ENCODE data around the gene MCU. TPM values are rescaled to one million over a fixed set of nuclear protein-coding genes. Genes with fewer than 3 reads are reported as not detected.
A peak's percentile ranks its signal among the peaks of the same experiment; 100 is the strongest.
"Not testable (repeated sequence)": the region's sequence is repeated elsewhere in the genome, so short reads cannot be mapped to it uniquely, and the experiment has no call there.

The MCU gene
- polyA plus RNA-seq, 6 donors from 2014 or later: 6.0 to 14.9 (median 10.2) TPM

GRCh38 chr10:72762042-72762441 is 70.1 kb downstream of the MCU start:
- no peaks in the 10 kb centered on the region for H3K27me3 Mint-ChIP-seq
- no peak overlapping the region for H3K27ac Mint-ChIP-seq
- DNase-seq: no peak
- H3K36me3 Mint-ChIP-seq: peaks cover 0 to 10% of the 10 kb centered on the region in 2 donors
- peaks cover 0 to 9% (median 0%) of the 10 kb centered on the region in 7 donors for H3K9me3 Mint-ChIP-seq
- H3K4me3 Mint-ChIP-seq: no peak overlapping the region
- no peak for ATAC-seq (ENCODE audit: low read depth in 2 of 2)
- H3K4me1 Mint-ChIP-seq: peaks cover 0 to 5% (median 0%) of the 10 kb centered on the region in 3 donors

DNA sequence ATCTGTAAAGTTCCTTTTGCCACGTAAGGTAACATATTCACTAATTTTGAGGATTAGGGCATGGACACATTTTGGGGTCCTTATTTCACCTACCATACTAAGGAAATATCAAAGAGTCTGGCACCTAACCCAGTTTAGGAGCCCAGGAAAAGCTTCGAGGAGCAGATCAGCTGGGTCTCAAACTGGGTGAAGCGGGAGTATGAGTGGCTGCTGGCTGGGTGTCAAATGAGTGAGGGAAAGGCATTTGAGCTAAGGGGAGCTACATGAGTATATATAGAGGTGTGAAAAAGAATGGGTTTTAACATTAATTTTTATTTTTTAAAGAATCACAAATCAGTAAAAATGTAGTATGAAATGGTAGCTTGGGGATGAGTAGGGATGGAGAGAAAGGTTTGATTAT is 71.3 kb downstream of the MCU start:
- H3K4me1 Mint-ChIP-seq: peaks cover 0 to 5% (median 0%) of the 10 kb centered on the region in 3 donors
- H3K27ac Mint-ChIP-seq: peak overlapping the region in 2 of 6 donors; percentile 12 to 47
- H3K4me3 Mint-ChIP-seq: no peak overlapping the region
- ATAC-seq (ENCODE audit: low read depth in 2 of 2): no peak
- no peak for DNase-seq
- H3K9me3 Mint-ChIP-seq: peaks cover 0 to 19% (median 6%) of the 10 kb centered on the region in 7 donors
- no peaks in the 10 kb centered on the region for H3K27me3 Mint-ChIP-seq
- H3K36me3 Mint-ChIP-seq: peaks cover 8 to 16% of the 10 kb centered on the region in 2 donors

GRCh38 chr10:72764151-72764550 is 72.2 kb downstream of the MCU start:
- H3K9me3 Mint-ChIP-seq: peaks cover 0 to 22% (median 10%) of the 10 kb centered on the region in 7 donors
- no peak overlapping the region for H3K4me3 Mint-ChIP-seq
- H3K27ac Mint-ChIP-seq: no peak overlapping the region
- H3K4me1 Mint-ChIP-seq: peaks cover 0 to under 1% (median 0%) of the 10 kb centered on the region in 3 donors
- H3K27me3 Mint-ChIP-seq: no peaks in the 10 kb centered on the region
- ATAC-seq (ENCODE audit: low read depth in 2 of 2) (no peak), DNase-seq (no peak)
- peaks cover 11 to 18% of the 10 kb centered on the region in 2 donors for H3K36me3 Mint-ChIP-seq

GRCh38 chr10:72765051-72765745 is 73.3 kb downstream of the MCU start:
- Mint-ChIP-seq H3K4me3 (no peak overlapping the region), H3K36me3 (peaks cover 22 to 28% of the 10 kb centered on the region in 2 donors), H3K27ac (no peak overlapping the region), H3K9me3 (peaks cover 0 to 32% (median 17%) of the 10 kb centered on the region in 7 donors), H3K4me1 (no peaks in the 10 kb centered on the region), H3K27me3 (no peaks in the 10 kb centered on the region)
- no peak for DNase-seq
- no peak for ATAC-seq (ENCODE audit: low read depth in 2 of 2)

DNA sequence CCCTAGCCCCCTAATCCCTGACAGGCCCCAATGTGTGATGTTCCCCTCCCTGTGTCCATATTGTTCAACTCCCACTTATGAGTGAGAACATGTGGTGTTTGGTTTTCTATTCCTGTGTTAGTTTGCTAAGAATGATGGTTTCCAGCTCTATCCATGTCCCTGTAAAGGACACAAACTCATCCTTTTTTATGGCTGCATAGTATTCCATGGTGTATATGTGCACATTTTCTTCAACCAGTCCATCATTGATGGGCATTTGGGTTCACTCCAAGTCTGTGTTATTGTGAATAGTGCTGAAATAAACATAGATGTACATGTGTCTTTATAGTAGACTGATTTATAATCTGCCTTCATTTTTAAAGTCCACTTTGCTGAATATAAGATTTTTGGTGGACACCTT is 79.3 kb downstream of the MCU start:
- H3K36me3 Mint-ChIP-seq: peaks cover 48 to 49% of the 10 kb centered on the region in 2 donors
- DNase-seq; ATAC-seq (ENCODE audit: low read depth in 2 of 2); H3K4me3 Mint-ChIP-seq; H3K27ac Mint-ChIP-seq; H3K27me3 Mint-ChIP-seq; H3K4me1 Mint-ChIP-seq: not testable (repeated sequence)
- peaks cover 0 to 85% (median 48%) of the 10 kb centered on the region in 7 donors for H3K9me3 Mint-ChIP-seq

GRCh38 chr10:72772031-72772430 is 80.1 kb downstream of the MCU start:
- Mint-ChIP-seq H3K27ac (no peak overlapping the region), H3K36me3 (peaks cover 49% of the 10 kb centered on the region in 2 donors), H3K4me1 (no peaks in the 10 kb centered on the region), H3K9me3 (peaks cover 0 to 83% (median 51%) of the 10 kb centered on the region in 7 donors), H3K4me3 (no peak overlapping the region), H3K27me3 (no peaks in the 10 kb centered on the region)
- no peak for DNase-seq
- no peak for ATAC-seq (ENCODE audit: low read depth in 2 of 2)

- Mint-ChIP-seq H3K4me1 (peaks cover 5 to 26% (median 7%) of the 10 kb centered on the region in 3 donors), H3K27ac (no peak overlapping the region), H3K9me3 (peaks cover 0 to 18% (median 6%) of the 10 kb centered on the region in 7 donors), H3K27me3 (no peaks in the 10 kb centered on the region), H3K4me3 (no peak overlapping the region), H3K36me3 (peaks cover 0 to 21% of the 10 kb centered on the region in 2 donors)
- ATAC-seq (ENCODE audit: low read depth in 2 of 2): no peak
- no peak for DNase-seq
Observed at GRCh38 chr10:72779874-72780273, 87.9 kb downstream of the MCU start.

DNA sequence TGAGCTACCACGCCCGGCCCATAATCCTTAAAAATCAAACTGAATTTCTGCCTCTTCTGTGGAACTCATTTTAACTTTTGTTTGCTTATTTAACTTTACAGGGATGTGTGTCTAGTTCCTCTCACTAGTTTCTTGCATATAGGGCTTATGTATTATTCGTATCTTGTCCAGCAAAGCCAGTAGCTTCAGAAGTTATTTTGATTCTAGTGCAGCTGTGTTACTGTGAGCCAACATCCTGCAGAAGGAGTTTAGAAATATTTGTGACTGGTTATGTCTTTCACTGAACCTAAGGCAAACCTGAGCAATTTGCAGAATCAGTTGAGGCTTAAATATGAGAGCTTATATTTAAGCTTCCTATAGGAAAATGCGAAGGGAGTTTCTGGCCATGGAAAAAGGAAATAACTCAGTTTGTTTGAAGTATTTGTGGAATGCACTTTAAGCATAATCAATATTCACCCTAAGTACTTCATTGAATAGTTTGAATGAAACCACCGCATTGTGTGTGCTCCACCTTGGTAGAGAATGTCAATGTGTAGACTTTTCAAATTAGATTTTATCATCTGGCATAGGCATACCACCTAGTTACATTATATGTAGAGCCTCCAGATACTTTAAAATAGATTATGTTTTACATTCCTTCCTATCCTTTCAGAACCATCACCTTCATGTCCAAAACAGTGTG is 90.8 kb downstream of the MCU start:
- Mint-ChIP-seq H3K4me3 (no peak overlapping the region), H3K27ac (no peak overlapping the region), H3K27me3 (no peaks in the 10 kb centered on the region), H3K4me1 (peaks cover 12 to 32% (median 12%) of the 10 kb centered on the region in 3 donors), H3K9me3 (no peaks in the 10 kb centered on the region), H3K36me3 (peaks cover 0 to 8% of the 10 kb centered on the region in 2 donors)
- ATAC-seq (ENCODE audit: low read depth in 2 of 2): no peak
- DNase-seq: no peak

DNA sequence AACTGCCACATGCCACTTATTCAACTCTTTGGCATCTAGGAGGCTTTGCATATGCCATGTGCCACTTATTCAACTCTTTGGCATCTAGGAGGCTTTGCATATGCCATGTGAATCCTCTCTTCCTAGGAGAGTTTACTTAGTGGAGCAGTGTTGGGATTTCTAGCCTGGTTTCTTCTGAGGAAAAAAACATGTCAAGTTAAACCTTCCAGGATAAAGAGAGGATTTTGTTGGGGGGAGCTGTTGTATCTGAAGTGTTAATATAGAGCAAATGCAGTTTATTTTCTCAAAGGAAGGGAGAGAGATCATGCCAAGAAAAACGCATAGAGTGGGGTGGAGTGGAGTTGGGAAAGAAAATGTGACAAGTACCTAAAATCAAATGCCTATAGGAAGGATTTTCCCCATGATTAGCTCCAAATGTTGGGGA is 91.5 kb downstream of the MCU start:
- H3K36me3 Mint-ChIP-seq: peaks cover 0 to 8% of the 10 kb centered on the region in 2 donors
- ATAC-seq (ENCODE audit: low read depth in 2 of 2): no peak
- H3K27ac Mint-ChIP-seq: no peak overlapping the region
- no peak overlapping the region for H3K4me3 Mint-ChIP-seq
- H3K27me3 Mint-ChIP-seq: no peaks in the 10 kb centered on the region
- no peaks in the 10 kb centered on the region for H3K9me3 Mint-ChIP-seq
- H3K4me1 Mint-ChIP-seq: peaks cover 12 to 32% (median 17%) of the 10 kb centered on the region in 3 donors
- no peak for DNase-seq

GRCh38 chr10:72784551-72785351 is 92.8 kb downstream of the MCU start:
- H3K4me3 Mint-ChIP-seq: no peak overlapping the region
- no peak for DNase-seq

GRCh38 chr10:72785409-72785808 is 93.5 kb downstream of the MCU start:
- H3K36me3 Mint-ChIP-seq: peaks cover 0 to 8% of the 10 kb centered on the region in 2 donors
- DNase-seq: no peak
- no peak overlapping the region for H3K4me3 Mint-ChIP-seq
- no peaks in the 10 kb centered on the region for H3K27me3 Mint-ChIP-seq
- peaks cover 15 to 32% (median 27%) of the 10 kb centered on the region in 3 donors for H3K4me1 Mint-ChIP-seq
- no peaks in the 10 kb centered on the region for H3K9me3 Mint-ChIP-seq
- ATAC-seq (ENCODE audit: low read depth in 2 of 2): no peak
- peak overlapping the region in 1 of 6 donors; percentile 78 for H3K27ac Mint-ChIP-seq

More at GRCh38 chr10:72784551-72785351, 92.8 kb downstream of the MCU start:
- peaks cover 0 to 8% of the 10 kb centered on the region in 2 donors for H3K36me3 Mint-ChIP-seq
- peak overlapping the region in 1 of 6 donors; percentile 78 for H3K27ac Mint-ChIP-seq
- peaks cover 16 to 32% (median 24%) of the 10 kb centered on the region in 3 donors for H3K4me1 Mint-ChIP-seq
- no peaks in the 10 kb centered on the region for H3K27me3 Mint-ChIP-seq
- H3K9me3 Mint-ChIP-seq: no peaks in the 10 kb centered on the region
- no peak for ATAC-seq (ENCODE audit: low read depth in 2 of 2)

- no peak for ATAC-seq (ENCODE audit: low read depth in 2 of 2)
- H3K9me3 Mint-ChIP-seq: no peaks in the 10 kb centered on the region
- peaks cover under 1 to 18% (median 7%) of the 10 kb centered on the region in 3 donors for H3K4me1 Mint-ChIP-seq
- peak overlapping the region in 1 of 6 donors; percentile 38 for H3K27ac Mint-ChIP-seq
- no peak overlapping the region for H3K4me3 Mint-ChIP-seq
- no peaks in the 10 kb centered on the region for H3K36me3 Mint-ChIP-seq
- no peak for DNase-seq
- no peaks in the 10 kb centered on the region for H3K27me3 Mint-ChIP-seq
Observed at GRCh38 chr10:72790216-72790990, 98.5 kb downstream of the MCU start.

DNA sequence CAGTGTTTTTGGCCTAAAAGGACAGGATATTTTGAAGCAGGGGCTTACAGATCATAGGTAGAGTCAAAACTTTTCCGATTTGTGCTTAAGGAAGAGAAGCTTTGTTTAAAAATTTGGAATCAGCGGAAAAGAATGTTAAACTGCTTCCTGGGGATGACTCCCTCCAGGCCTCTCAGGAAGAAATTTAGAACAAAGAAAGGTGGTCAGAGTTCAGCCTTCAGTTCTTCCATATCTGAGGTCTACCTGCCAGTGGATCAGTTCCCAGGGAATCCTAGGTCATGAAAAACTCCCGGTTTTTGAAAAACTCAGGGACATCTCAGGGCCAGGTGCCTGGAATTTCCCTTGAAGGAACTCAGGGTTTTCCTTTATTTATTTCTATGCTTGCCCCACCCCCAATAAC is 100.3 kb downstream of the MCU start:
- no peak for DNase-seq
- no peak for ATAC-seq (ENCODE audit: low read depth in 2 of 2)
- no peak overlapping the region for H3K4me3 Mint-ChIP-seq
- H3K9me3 Mint-ChIP-seq: no peaks in the 10 kb centered on the region
- H3K36me3 Mint-ChIP-seq: no peaks in the 10 kb centered on the region
- peaks cover 0 to 16% (median 7%) of the 10 kb centered on the region in 3 donors for H3K4me1 Mint-ChIP-seq
- H3K27me3 Mint-ChIP-seq: no peaks in the 10 kb centered on the region
- no peak overlapping the region for H3K27ac Mint-ChIP-seq
